Stimulated activated naive CD4-positive, alpha-beta T cell treated with Interleukin-2 at 50 U/mL for 16 hours (primary cell): ENCODE results near the gene SERHL2.
A peak's percentile ranks its signal among the peaks of the same experiment; 100 is the strongest.
"Not testable (repeated sequence)": the region's sequence is repeated elsewhere in the genome, so short reads cannot be mapped to it uniquely, and the experiment has no call there.

Source experiments
- DNase-seq: peaks from one replicate; lab custom pipeline; 2025; lab: John Stamatoyannopoulos, UW

SERHL2 gene

GRCh38 chr22:42553475-42554361 is at the start of gene SERHL2:
TSS of gene SERHL2 (plus strand) at chr22:42553956. CDS start at chr22:42554021, 65 bp downstream.
- DNase-seq: peak; percentile 91

- DNase-seq: not testable (repeated sequence)
These were observed 45.3 kb upstream of the SERHL2 start for GRCh38 chr22:42508327-42508974.

- not testable (repeated sequence) for DNase-seq
These were observed 44.8 kb upstream of the SERHL2 start for GRCh38 chr22:42508975-42509364.

GRCh38 chr22:42509548-42509947 is 44.2 kb upstream of the SERHL2 start:
- DNase-seq: no peak

- no peak for DNase-seq
These were observed 42.3 kb upstream of the SERHL2 start for GRCh38 chr22:42511401-42511891.

- not testable (repeated sequence) for DNase-seq
These were observed 41.3 kb upstream of the SERHL2 start for GRCh38 chr22:42512273-42512990.

GRCh38 chr22:42514331-42514730 is 39.4 kb upstream of the SERHL2 start:
- DNase-seq: not testable (repeated sequence)

GRCh38 chr22:42515304-42515703 is 38.5 kb upstream of the SERHL2 start:
- not testable (repeated sequence) for DNase-seq

GRCh38 chr22:42515896-42516295 is 37.9 kb upstream of the SERHL2 start:
- DNase-seq: no peak

GRCh38 chr22:42517103-42517502 is 36.7 kb upstream of the SERHL2 start:
- not testable (repeated sequence) for DNase-seq

GRCh38 chr22:42518638-42519524 is 34.9 kb upstream of the SERHL2 start:
- not testable (repeated sequence) for DNase-seq

GRCh38 chr22:42519525-42520401 is 34.0 kb upstream of the SERHL2 start, which contains the start of gene RRP7A:
TSS of gene RRP7A (minus strand) at chr22:42519796. CDS start at chr22:42519786, 10 bp downstream.
- peak; percentile 86 for DNase-seq

GRCh38 chr22:42521228-42521546 is 32.6 kb upstream of the SERHL2 start:
- no peak for DNase-seq

- no peak for DNase-seq
These were observed 31.2 kb upstream of the SERHL2 start for GRCh38 chr22:42522546-42522945.

GRCh38 chr22:42528591-42529307 is 25.0 kb upstream of the SERHL2 start:
- no peak for DNase-seq

GRCh38 chr22:42529435-42529834 is 24.3 kb upstream of the SERHL2 start:
- DNase-seq: not testable (repeated sequence)

GRCh38 chr22:42531401-42532084 is 22.2 kb upstream of the SERHL2 start:
- DNase-seq: not testable (repeated sequence)

- no peak for DNase-seq
These were observed 20.1 kb upstream of the SERHL2 start for GRCh38 chr22:42533638-42533977.

- not testable (repeated sequence) for DNase-seq
These were observed 18.5 kb upstream of the SERHL2 start for GRCh38 chr22:42535082-42535731.
